WTC11 (cell line): ENCODE measurements around the gene DCXR. TPM values are rescaled to one million over a fixed set of nuclear protein-coding genes. Genes with fewer than 3 reads are reported as not detected.

Experiments
- ATAC-seq: fragments of 200-7000 bp; cut with Tn5 transposase; 2 replicates; pipeline ENCODE4 v1.10.0; 2021; ENCODE audit warnings: mild to moderate bottlenecking, moderate library complexity
- CTCF ChIA-PET: fragments of 300-600 bp; sonication (Branson Sonifier 250); formaldehyde crosslinking; loops from one replicate; lab custom pipeline; 2021; ENCODE audit warnings: antibody characterized with exemption; lab: Charles Lee
- POLR2A ChIA-PET: fragments of 350-600 bp; sonication (Branson Sonifier 250); formaldehyde crosslinking; loops from one replicate; lab custom pipeline; 2021; ENCODE audit warnings: antibody characterized with exemption; lab: Charles Lee
- DNase-seq: peaks from one replicate; pipeline ENCODE4 v3.0.0; 2021; ENCODE audit warnings: low spot score
- H3K27ac Mint-ChIP-seq: 2 replicates; pipeline ENCODE4 v1.8.0; 2021; ENCODE audit warnings: mixed read lengths
- H3K27me3 Mint-ChIP-seq: 2 replicates; pipeline ENCODE4 v1.8.0; 2021; ENCODE audit warnings: low read depth, mild to moderate bottlenecking, moderate library complexity, mixed read lengths
- H3K36me3 Mint-ChIP-seq: 2 replicates; pipeline ENCODE4 v1.8.0; 2021; ENCODE audit warnings: mixed read lengths
- H3K4me1 Mint-ChIP-seq: 2 replicates; pipeline ENCODE4 v1.8.0; 2022; ENCODE audit warnings: mixed read lengths
- H3K4me3 Mint-ChIP-seq: 2 replicates; pipeline ENCODE4 v1.8.0; 2021; ENCODE audit warnings: mild to moderate bottlenecking, moderate library complexity, mixed read lengths
- H3K9me3 Mint-ChIP-seq: 2 replicates; pipeline ENCODE4 v1.8.0; 2021; ENCODE audit warnings: mixed read lengths
- ESRRA ChIP-seq: sonication (generic); formaldehyde crosslinking; IDR thresholded peaks from 2 replicates; pipeline ENCODE4 v1.8.1; 2022; ENCODE audit warnings: mild to moderate bottlenecking, missing genetic modification reagents, borderline replicate concordance
- FOXP1 ChIP-seq: sonication (generic); formaldehyde crosslinking; IDR thresholded peaks from 2 replicates; pipeline ENCODE4 v1.8.0; 2022; ENCODE audit warnings: missing genetic modification reagents, mild to moderate bottlenecking, moderate library complexity, borderline replicate concordance
- IRF2 ChIP-seq: sonication (generic); formaldehyde crosslinking; IDR thresholded peaks from 2 replicates; pipeline ENCODE4 v1.8.0; 2022; ENCODE audit warnings: low read depth, missing genetic modification reagents, borderline replicate concordance
- JUN ChIP-seq: sonication (generic); formaldehyde crosslinking; IDR thresholded peaks from 2 replicates; pipeline ENCODE4 v1.8.0; 2023; ENCODE audit warnings: mild to moderate bottlenecking, missing genetic modification reagents
- MXD4 ChIP-seq: fragments of 250-450 bp; sonication (Bioruptor Pico); IDR thresholded peaks from 2 replicates; pipeline ENCODE4 v1.8.0; 2021; ENCODE audit warnings: mild to moderate bottlenecking, moderate library complexity, borderline replicate concordance
- NFATC4 ChIP-seq: fragments of 250-450 bp; sonication (Bioruptor Pico); IDR thresholded peaks from 2 replicates; pipeline ENCODE4 v1.9.0; 2021; ENCODE audit warnings: mild to moderate bottlenecking
- NFE2L1 ChIP-seq: sonication (generic); formaldehyde crosslinking; IDR thresholded peaks from 2 replicates; pipeline ENCODE4 v1.8.1; 2023; ENCODE audit warnings: missing genetic modification reagents
- NFYB ChIP-seq: sonication (generic); formaldehyde crosslinking; conservative IDR thresholded peaks from 2 replicates; pipeline ENCODE4 v1.8.0; 2022; ENCODE audit warnings: low read depth, missing genetic modification reagents
- NR2C2 ChIP-seq: sonication (generic); formaldehyde crosslinking; IDR thresholded peaks from 2 replicates; pipeline ENCODE4 v1.8.0; 2022; ENCODE audit warnings: mild to moderate bottlenecking, missing genetic modification reagents
- NR3C1 ChIP-seq: sonication (generic); formaldehyde crosslinking; conservative IDR thresholded peaks from 2 replicates; pipeline ENCODE4 v1.8.1; 2023; ENCODE audit warnings: low read depth, mild to moderate bottlenecking, missing genetic modification reagents
- TEAD4 ChIP-seq: sonication (generic); formaldehyde crosslinking; IDR thresholded peaks from 2 replicates; pipeline ENCODE4 v1.8.0; 2022; ENCODE audit warnings: mild to moderate bottlenecking, missing genetic modification reagents
- ZNF263 ChIP-seq: sonication (generic); formaldehyde crosslinking; IDR thresholded peaks from 2 replicates; pipeline ENCODE4 v1.8.1; 2022; ENCODE audit warnings: low read depth, mild to moderate bottlenecking, moderate library complexity, missing genetic modification reagents
- ZNF317 ChIP-seq: sonication (generic); formaldehyde crosslinking; IDR thresholded peaks from 2 replicates; pipeline ENCODE4 v1.8.1; 2023; ENCODE audit warnings: low read depth, mild to moderate bottlenecking, moderate library complexity, missing genetic modification reagents, borderline replicate concordance
- ZNF416 ChIP-seq: fragments of 250-450 bp; sonication (Bioruptor Pico); IDR thresholded peaks from 2 replicates; pipeline ENCODE4 v1.9.0; 2021; ENCODE audit warnings: mild to moderate bottlenecking, inconsistent platforms
- ZNF671 ChIP-seq: fragments of 250-450 bp; sonication (Bioruptor Pico); IDR thresholded peaks from 2 replicates; pipeline ENCODE4 v1.8.0; 2021; ENCODE audit warnings: mild to moderate bottlenecking
- total RNA-seq: library from RNA; stranded (reverse); gene quantifications from 3 replicates; pipeline ENCODE4 v1.2.3, GENCODE V29; 2021
- TF ChIP-seq, protein P1 (sequence below): sonication (generic); formaldehyde crosslinking; IDR thresholded peaks from 2 replicates; pipeline ENCODE4 v1.8.0; 2022; ENCODE audit warnings: mild to moderate bottlenecking, missing genetic modification reagents
- TF ChIP-seq, protein P2 (sequence below): sonication (generic); formaldehyde crosslinking; IDR thresholded peaks from 2 replicates; pipeline ENCODE4 v1.8.0; 2023; ENCODE audit warnings: missing genetic modification reagents, mild to moderate bottlenecking, borderline replicate concordance
- TF ChIP-seq, protein P3 (sequence below): sonication (generic); formaldehyde crosslinking; IDR thresholded peaks from 2 replicates; pipeline ENCODE4 v1.8.0; 2023; ENCODE audit warnings: missing genetic modification reagents
- TF ChIP-seq, protein P4 (sequence below): fragments of 250-450 bp; sonication (Bioruptor Pico); IDR thresholded peaks from 2 replicates; pipeline ENCODE4 v1.9.0; 2021; ENCODE audit warnings: moderate library complexity, mild to moderate bottlenecking, inconsistent platforms, borderline replicate concordance
- TF ChIP-seq, protein P5 (sequence below): sonication (generic); formaldehyde crosslinking; IDR thresholded peaks from 2 replicates; pipeline ENCODE4 v1.8.1; 2022; ENCODE audit warnings: low read depth, missing genetic modification reagents, borderline replicate concordance
- TF ChIP-seq, protein P6 (sequence below): sonication (generic); formaldehyde crosslinking; IDR thresholded peaks from 2 replicates; pipeline ENCODE4 v1.8.0; 2022; ENCODE audit warnings: mild to moderate bottlenecking, missing genetic modification reagents
- TF ChIP-seq, protein P7 (sequence below): sonication (generic); formaldehyde crosslinking; IDR thresholded peaks from 2 replicates; pipeline ENCODE4 v1.8.1; 2022; ENCODE audit warnings: low read depth, mild to moderate bottlenecking, moderate library complexity, missing genetic modification reagents, borderline replicate concordance

DCXR gene
- total RNA-seq, 1 experiment from 2014 or later, result 130 TPM

DNA sequence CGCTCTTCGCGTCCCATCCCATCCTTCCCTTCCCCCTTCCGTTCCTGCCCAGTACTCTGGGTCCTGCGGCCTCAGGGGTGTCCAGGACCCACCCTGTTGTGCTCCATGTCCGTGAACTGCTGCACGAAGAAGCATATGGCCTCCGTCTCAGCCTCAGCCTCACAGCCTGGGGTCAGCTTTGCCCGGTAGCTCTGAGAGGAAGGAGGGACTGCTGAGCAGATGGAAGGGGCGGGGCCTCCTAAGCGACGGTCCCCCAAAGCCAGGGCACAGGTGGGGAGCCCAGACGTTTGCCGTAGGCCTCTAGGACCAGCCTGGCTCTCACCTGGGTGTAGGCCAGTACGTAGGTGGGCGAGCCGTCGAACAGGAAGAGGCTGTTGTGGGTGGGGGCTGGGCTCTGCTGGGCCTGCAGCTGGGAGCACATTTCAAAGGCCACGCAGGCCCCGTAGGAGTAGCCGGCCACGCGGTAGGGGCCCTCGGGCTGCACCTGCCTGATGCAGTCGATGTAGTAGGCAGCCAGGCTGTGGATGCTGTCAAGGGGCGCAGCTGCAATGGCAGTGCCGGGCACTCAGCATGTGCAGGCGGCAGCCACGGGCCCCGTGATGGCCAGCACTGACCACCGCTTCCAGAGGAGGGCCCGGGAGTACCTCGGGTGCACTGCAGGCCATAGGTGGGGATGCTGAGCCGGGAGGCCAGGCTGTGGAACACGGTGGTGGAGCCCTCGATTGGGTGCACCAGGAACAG, 42.7 kb upstream of the DCXR start:
- no peak for ATAC-seq
- ChIA-PET CTCF (interaction anchor here (1.0 kb wide), 2 partner anchors 43 to 50 kb away, joined by 3 read pairs; partner anchors contain the start of gene DCXR), POLR2A (interaction anchor here (0.5 kb wide), 1 partner anchor 11 kb away, joined by 3 read pairs; no protein-coding TSS in a partner anchor)

DNA sequence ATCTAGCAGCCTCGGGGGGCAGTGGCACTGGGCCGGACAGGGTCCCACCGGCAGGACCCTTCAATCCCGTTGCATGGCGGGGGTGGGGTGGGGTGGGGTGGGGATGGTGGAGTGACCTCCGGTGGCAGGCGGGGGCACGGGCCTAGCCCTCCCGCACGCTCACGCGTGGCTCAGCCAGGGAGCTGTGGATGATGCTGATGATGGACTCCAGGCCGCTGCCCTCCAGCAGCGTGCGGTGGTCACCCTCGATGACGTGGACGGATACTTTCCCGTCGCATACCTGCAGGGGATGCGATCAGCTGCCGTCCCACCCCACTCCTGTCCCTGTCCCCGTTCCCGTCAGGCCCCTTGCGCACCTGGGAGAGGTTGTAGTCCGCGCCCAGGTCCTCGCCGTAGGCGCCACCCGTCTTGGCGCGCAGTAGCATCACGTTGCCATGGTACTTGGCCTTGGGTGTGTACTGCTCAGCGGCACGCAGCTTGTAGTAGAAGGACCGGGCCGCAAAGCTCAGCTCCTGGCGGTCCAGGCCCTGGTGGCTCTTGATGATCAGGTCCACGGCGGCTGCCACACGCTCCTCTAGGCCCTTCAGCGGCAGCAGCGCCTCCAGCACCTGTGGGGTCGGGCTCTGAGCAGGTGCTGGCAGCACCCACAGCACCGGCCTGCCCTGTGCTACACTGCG, 41.6 kb upstream of the DCXR start:
- no peak for DNase-seq
- Mint-ChIP-seq H3K4me3 (no peak overlapping the region), H3K27me3 (no peaks in the 10 kb centered on the region), H3K9me3 (no peaks in the 10 kb centered on the region), H3K4me1 (no peaks in the 10 kb centered on the region), H3K27ac (no peak overlapping the region), H3K36me3 (peaks cover 17% of the 10 kb centered on the region)
- CTCF ChIA-PET, result interaction anchor here (0.7 to 4.9 kb wide), 2 partner anchors 49 kb away, joined by 3 to 37 read pairs; no protein-coding TSS in a partner anchor
- POLR2A ChIA-PET, result no interaction called here
- no peak for ATAC-seq
- TF ChIP-seq, protein P1, sequence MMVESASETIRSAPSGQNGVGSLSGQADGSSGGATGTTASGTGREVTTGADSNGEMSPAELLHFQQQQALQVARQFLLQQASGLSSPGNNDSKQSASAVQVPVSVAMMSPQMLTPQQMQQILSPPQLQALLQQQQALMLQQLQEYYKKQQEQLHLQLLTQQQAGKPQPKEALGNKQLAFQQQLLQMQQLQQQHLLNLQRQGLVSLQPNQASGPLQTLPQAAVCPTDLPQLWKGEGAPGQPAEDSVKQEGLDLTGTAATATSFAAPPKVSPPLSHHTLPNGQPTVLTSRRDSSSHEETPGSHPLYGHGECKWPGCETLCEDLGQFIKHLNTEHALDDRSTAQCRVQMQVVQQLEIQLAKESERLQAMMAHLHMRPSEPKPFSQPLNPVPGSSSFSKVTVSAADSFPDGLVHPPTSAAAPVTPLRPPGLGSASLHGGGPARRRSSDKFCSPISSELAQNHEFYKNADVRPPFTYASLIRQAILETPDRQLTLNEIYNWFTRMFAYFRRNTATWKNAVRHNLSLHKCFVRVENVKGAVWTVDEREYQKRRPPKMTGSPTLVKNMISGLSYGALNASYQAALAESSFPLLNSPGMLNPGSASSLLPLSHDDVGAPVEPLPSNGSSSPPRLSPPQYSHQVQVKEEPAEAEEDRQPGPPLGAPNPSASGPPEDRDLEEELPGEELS (CRISPR knock-in tag), result no peak
- TF ChIP-seq ZNF671 (CRISPR knock-in tag) (no peak), FOXP1 (no peak), NFATC4 (CRISPR knock-in tag) (no peak), JUN (CRISPR knock-in tag) (no peak), ESRRA (CRISPR knock-in tag) (no peak), ZNF263 (CRISPR knock-in tag) (no peak), IRF2 (CRISPR knock-in tag) (no peak)
- TF ChIP-seq, protein P2, sequence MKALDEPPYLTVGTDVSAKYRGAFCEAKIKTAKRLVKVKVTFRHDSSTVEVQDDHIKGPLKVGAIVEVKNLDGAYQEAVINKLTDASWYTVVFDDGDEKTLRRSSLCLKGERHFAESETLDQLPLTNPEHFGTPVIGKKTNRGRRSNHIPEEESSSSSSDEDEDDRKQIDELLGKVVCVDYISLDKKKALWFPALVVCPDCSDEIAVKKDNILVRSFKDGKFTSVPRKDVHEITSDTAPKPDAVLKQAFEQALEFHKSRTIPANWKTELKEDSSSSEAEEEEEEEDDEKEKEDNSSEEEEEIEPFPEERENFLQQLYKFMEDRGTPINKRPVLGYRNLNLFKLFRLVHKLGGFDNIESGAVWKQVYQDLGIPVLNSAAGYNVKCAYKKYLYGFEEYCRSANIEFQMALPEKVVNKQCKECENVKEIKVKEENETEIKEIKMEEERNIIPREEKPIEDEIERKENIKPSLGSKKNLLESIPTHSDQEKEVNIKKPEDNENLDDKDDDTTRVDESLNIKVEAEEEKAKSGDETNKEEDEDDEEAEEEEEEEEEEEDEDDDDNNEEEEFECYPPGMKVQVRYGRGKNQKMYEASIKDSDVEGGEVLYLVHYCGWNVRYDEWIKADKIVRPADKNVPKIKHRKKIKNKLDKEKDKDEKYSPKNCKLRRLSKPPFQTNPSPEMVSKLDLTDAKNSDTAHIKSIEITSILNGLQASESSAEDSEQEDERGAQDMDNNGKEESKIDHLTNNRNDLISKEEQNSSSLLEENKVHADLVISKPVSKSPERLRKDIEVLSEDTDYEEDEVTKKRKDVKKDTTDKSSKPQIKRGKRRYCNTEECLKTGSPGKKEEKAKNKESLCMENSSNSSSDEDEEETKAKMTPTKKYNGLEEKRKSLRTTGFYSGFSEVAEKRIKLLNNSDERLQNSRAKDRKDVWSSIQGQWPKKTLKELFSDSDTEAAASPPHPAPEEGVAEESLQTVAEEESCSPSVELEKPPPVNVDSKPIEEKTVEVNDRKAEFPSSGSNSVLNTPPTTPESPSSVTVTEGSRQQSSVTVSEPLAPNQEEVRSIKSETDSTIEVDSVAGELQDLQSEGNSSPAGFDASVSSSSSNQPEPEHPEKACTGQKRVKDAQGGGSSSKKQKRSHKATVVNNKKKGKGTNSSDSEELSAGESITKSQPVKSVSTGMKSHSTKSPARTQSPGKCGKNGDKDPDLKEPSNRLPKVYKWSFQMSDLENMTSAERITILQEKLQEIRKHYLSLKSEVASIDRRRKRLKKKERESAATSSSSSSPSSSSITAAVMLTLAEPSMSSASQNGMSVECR (CRISPR knock-in tag), result no peak
- TF ChIP-seq, protein P3, sequence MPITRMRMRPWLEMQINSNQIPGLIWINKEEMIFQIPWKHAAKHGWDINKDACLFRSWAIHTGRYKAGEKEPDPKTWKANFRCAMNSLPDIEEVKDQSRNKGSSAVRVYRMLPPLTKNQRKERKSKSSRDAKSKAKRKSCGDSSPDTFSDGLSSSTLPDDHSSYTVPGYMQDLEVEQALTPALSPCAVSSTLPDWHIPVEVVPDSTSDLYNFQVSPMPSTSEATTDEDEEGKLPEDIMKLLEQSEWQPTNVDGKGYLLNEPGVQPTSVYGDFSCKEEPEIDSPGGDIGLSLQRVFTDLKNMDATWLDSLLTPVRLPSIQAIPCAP, result no peak
- TF ChIP-seq, protein P4, sequence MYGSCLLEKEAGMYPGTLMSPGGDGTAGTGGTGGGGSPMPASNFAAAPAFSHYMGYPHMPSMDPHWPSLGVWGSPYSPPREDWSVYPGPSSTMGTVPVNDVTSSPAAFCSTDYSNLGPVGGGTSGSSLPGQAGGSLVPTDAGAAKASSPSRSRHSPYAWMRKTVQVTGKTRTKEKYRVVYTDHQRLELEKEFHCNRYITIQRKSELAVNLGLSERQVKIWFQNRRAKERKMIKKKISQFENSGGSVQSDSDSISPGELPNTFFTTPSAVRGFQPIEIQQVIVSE, result no peak
- TF ChIP-seq, protein P5, sequence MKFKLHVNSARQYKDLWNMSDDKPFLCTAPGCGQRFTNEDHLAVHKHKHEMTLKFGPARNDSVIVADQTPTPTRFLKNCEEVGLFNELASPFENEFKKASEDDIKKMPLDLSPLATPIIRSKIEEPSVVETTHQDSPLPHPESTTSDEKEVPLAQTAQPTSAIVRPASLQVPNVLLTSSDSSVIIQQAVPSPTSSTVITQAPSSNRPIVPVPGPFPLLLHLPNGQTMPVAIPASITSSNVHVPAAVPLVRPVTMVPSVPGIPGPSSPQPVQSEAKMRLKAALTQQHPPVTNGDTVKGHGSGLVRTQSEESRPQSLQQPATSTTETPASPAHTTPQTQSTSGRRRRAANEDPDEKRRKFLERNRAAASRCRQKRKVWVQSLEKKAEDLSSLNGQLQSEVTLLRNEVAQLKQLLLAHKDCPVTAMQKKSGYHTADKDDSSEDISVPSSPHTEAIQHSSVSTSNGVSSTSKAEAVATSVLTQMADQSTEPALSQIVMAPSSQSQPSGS (CRISPR knock-in tag), result no peak

More for the DNA sequence above, 42.7 kb upstream of the DCXR start:
- TF ChIP-seq, protein P4, result no peak
- TF ChIP-seq, protein P6, sequence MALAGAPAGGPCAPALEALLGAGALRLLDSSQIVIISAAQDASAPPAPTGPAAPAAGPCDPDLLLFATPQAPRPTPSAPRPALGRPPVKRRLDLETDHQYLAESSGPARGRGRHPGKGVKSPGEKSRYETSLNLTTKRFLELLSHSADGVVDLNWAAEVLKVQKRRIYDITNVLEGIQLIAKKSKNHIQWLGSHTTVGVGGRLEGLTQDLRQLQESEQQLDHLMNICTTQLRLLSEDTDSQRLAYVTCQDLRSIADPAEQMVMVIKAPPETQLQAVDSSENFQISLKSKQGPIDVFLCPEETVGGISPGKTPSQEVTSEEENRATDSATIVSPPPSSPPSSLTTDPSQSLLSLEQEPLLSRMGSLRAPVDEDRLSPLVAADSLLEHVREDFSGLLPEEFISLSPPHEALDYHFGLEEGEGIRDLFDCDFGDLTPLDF (CRISPR knock-in tag), result no peak
- TF ChIP-seq ZNF263 (CRISPR knock-in tag) (no peak), NR3C1 (CRISPR knock-in tag) (no peak), ZNF416 (no peak), NR2C2 (no peak), NFYB (CRISPR knock-in tag) (no peak), MXD4 (CRISPR knock-in tag) (no peak), NFE2L1 (no peak), FOXP1 (no peak), TEAD4 (CRISPR knock-in tag) (no peak), ZNF317 (CRISPR knock-in tag) (no peak)
- TF ChIP-seq, protein P7, sequence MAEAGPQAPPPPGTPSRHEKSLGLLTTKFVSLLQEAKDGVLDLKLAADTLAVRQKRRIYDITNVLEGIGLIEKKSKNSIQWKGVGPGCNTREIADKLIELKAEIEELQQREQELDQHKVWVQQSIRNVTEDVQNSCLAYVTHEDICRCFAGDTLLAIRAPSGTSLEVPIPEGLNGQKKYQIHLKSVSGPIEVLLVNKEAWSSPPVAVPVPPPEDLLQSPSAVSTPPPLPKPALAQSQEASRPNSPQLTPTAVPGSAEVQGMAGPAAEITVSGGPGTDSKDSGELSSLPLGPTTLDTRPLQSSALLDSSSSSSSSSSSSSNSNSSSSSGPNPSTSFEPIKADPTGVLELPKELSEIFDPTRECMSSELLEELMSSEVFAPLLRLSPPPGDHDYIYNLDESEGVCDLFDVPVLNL (CRISPR knock-in tag), result no peak
- Mint-ChIP-seq H3K4me3 (no peak overlapping the region), H3K36me3 (peaks cover 20% of the 10 kb centered on the region), H3K4me1 (no peaks in the 10 kb centered on the region), H3K27me3 (no peaks in the 10 kb centered on the region), H3K27ac (no peak overlapping the region), H3K9me3 (no peaks in the 10 kb centered on the region)
- no peak for DNase-seq
